Neural progenitor cell (in vitro differentiated cells): ENCODE data around the gene NCKAP5.

ENCODE experiments used
- EZH2phosphoT487 ChIP-seq: fragments of 200-600 bp; sonication (generic); IDR thresholded peaks from 2 replicates; pipeline ENCODE4 v1.6.1; 2017; ENCODE audit warnings: antibody characterized with exemption
- TF ChIP-seq, protein P1 (sequence below): fragments of 200-600 bp; sonication (generic); IDR thresholded peaks from 2 replicates; pipeline ENCODE4 v1.5.1; 2017; ENCODE audit warnings: antibody characterized with exemption, mild to moderate bottlenecking

GRCh38 chr2:133303150-133303549, 265.1 kb downstream of the NCKAP5 start:
- TF ChIP-seq, protein P1, sequence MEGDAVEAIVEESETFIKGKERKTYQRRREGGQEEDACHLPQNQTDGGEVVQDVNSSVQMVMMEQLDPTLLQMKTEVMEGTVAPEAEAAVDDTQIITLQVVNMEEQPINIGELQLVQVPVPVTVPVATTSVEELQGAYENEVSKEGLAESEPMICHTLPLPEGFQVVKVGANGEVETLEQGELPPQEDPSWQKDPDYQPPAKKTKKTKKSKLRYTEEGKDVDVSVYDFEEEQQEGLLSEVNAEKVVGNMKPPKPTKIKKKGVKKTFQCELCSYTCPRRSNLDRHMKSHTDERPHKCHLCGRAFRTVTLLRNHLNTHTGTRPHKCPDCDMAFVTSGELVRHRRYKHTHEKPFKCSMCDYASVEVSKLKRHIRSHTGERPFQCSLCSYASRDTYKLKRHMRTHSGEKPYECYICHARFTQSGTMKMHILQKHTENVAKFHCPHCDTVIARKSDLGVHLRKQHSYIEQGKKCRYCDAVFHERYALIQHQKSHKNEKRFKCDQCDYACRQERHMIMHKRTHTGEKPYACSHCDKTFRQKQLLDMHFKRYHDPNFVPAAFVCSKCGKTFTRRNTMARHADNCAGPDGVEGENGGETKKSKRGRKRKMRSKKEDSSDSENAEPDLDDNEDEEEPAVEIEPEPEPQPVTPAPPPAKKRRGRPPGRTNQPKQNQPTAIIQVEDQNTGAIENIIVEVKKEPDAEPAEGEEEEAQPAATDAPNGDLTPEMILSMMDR = no peak
- no peak for TF ChIP-seq EZH2phosphoT487
